OCI-M1 (cell line): Measurements from ENCODE around the gene SLC7A9.
"Not testable (repeated sequence)": the region's sequence is repeated elsewhere in the genome, so short reads cannot be mapped to it uniquely, and the experiment has no call there.

Experiments used
- DNase-seq: peaks from one replicate; lab custom pipeline; 2025; lab: John Stamatoyannopoulos, UW

SLC7A9 gene

GRCh38 chr19:32881766-32882165 is 12.2 kb upstream of the SLC7A9 start:
- DNase-seq: no peak

GRCh38 chr19:32880622-32881021 is 11.1 kb upstream of the SLC7A9 start:
- no peak for DNase-seq

DNA sequence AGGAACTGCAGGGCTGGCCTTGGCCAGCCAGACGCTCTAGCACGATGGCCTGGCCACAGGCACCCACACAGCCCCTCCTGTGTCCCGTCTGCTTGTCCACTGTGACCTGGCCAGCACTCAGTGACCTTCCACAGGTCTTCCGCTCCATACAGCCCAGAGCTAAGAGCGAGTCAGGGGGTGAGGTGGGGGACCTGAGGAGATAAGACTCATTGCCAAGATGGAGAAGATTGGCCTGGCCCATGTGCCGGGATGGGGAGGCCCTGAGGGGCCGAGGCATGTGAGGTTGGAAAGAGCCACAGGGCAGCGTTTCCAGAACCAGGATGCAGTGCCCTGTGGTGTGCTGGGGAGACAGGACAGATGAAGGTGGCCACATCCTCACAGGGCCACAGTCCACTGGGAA is 10.2 kb upstream of the SLC7A9 start:
- DNase-seq: no peak

DNA sequence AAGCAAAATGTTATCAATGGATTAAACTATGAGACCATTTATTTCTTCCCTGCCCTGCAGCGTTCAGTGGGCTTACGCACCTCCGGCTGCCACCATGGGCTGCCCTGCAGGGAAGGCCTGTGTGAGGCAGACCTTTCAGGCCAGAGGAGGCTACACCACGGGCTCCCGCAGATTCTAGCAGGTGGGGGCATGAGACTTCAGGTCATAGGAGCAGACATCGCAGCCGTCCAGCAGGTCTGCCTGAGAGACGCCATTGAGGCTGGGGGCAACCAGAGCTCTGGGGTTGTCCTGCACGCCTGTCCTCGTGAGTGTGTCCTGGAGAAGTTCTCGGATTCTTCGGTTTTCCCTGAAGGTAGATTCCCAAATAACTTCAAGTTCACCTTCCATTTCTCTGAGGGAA is 9.4 kb upstream of the SLC7A9 start:
- no peak for DNase-seq

GRCh38 chr19:32877977-32878745 is 8.6 kb upstream of the SLC7A9 start:
- DNase-seq: no peak

DNA sequence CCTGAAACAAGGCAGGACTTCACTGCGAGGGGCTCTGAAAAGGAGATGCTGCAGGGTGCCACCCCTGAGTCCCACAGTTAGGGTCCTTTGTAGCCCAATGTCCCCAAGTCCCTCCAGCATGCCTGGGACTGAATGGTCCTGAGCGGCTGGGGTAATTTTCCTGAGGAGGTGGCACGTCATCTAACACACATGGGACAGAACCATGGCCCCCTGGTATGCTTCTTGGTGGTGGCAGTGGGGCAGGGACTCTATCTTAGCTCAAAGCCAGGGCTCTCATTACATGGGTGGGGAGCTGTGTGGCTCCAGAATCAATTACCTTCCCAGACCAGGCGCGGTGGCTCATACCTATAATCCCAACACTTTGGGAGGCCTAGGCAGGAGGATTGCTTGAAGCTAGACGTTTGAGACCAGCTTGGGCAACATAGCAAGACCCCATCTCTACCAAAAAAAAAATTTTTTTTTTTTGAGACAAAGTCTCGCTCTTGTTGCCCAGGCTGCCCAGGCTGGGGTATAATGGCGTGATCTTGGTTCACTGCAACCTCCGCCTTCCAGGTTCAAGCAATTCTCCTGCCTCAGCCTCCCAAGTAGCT is 7.9 kb upstream of the SLC7A9 start:
- DNase-seq: no peak

DNA sequence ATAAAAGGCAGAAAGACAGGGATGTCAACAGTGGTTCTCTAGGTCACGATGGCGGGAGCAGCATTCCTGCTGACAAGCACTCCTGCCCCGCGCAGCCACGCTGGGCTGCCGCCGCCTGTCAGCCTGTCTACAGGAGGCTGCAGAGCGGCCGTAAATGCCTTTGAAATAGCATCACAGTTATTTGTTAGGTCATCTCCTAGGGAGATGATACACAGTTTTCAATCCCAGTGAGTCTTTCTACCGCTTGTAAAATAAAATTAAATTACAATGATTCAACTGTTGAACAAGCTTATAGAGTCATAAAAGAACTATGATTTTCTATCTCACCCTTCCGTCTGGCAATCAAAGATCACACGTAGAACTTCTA is 7.3 kb upstream of the SLC7A9 start:
- DNase-seq: no peak

DNA sequence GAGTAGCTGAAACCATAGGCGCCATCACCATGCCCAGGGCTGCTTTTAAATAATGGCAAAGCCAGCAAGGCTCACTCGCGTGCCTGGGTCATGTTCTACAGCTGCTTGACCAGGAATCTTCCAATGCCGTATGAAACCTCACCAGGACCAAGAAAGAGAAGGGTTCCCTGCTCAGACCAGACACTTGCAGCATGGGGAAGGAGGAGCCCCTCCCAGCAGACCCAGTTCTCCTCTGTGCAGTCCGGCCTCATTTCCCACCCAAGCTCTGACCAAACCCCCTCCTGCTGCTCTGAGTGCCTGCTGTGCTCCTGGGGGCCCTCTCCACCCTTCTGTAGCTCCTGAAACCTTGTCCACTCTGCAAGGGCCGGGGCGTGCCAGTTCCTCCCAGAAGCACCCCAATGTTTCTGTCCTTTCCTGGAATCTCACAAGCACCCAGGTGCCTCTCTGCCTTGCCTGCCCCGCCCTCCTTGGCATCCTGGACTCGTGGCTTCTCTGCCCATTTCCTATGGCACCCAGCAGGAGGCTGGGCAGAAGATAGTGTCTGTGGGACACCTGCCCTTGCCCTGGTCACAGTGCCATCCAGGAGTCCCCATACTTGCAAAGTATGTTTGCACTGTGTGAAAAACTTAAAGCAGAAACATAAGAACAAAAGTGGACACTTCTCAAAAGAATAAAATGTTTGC is 6.8 kb upstream of the SLC7A9 start:
- DNase-seq: no peak

- DNase-seq: no peak
These were observed 5.9 kb upstream of the SLC7A9 start for GRCh38 chr19:32875428-32875827.

- no peak for DNase-seq
These were observed 5.0 kb upstream of the SLC7A9 start for GRCh38 chr19:32874605-32875004.

DNA sequence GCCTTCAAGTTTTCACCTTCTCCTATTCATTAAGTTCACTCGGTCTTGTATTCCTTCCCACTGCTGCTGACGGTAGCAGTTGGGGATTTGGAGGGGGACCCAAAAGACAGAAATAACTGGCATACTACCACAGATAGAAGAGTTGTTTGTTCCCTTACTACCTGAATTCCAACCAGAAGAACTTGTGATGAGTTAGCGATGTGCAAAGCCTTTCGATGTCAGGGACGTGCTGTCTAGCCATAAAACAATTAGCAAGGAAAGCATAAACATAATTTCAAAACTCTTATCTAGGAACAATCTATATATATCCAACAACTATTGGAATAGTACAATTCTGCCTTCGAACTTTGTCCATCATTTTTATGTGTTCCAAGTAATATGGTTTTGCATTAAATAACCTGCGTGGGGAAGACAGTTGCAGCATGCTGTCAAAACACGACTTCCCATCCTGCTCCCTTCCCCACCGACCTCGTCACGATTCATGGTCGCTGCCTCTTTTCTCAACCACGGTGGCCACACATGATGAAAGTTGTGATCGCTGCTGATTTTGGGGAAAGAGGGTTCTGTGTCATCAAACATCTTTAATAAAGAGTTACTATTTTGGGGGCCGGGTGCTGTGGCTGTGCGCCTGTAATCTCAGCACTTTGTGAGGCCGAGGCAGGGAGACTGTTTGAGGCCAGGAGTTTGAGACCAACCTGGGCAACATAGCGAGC is 3.8 kb upstream of the SLC7A9 start:
- DNase-seq: no peak

GRCh38 chr19:32872391-32872790 is 2.8 kb upstream of the SLC7A9 start:
- DNase-seq: no peak

DNA sequence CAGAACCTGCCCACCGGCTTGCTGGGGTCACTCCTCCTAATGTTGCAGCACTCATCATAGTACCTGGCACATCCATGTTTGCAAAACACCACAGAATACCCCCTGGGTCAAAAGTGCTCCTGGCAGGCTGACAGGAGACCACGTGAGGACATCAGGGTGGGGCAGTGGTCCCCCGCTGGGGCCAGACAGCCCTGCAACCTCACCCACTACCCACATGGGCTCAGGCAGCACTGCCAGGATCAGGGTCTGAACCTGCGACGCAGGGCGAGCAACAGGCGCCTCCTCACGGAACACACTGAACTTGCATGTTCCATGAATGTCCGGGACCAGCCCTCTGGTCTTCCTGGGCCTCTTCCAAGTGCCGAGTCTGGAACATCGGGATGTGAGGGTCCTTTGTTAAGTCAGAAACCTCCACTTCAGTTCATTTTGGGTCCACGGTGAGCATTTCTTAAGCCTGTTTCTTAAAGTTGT is 1.4 kb upstream of the SLC7A9 start:
- DNase-seq: no peak

DNA sequence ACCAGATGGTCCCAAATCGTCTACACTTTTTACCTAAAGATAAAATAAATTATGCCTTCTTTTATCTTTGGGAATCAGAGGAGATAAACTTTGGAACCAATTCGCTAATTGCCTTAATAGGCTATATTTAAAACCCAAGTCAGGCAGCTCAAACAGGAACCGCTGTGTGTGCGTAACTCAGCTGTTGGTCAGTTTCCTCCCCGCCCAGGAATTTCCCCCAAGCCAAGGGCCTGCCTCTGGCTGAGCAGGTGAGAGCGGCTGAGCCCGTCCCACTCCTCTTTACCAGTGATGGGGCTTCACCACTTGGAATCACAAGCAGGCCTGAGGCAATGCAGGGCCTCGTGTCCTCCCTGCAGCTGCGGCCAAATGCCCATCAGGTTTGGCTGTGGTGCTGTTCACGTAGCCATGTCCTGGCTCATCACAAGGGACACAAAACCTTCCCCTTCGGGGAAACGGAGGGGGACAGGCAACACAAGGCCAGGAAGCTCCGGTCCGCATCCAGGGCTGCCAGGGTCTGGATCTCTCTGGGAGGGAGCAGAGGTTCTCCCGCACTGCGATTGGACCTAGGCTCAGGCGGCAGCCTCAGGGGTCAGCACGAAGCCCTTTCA is 503 bp upstream of the SLC7A9 start:
- no peak for DNase-seq

DNA sequence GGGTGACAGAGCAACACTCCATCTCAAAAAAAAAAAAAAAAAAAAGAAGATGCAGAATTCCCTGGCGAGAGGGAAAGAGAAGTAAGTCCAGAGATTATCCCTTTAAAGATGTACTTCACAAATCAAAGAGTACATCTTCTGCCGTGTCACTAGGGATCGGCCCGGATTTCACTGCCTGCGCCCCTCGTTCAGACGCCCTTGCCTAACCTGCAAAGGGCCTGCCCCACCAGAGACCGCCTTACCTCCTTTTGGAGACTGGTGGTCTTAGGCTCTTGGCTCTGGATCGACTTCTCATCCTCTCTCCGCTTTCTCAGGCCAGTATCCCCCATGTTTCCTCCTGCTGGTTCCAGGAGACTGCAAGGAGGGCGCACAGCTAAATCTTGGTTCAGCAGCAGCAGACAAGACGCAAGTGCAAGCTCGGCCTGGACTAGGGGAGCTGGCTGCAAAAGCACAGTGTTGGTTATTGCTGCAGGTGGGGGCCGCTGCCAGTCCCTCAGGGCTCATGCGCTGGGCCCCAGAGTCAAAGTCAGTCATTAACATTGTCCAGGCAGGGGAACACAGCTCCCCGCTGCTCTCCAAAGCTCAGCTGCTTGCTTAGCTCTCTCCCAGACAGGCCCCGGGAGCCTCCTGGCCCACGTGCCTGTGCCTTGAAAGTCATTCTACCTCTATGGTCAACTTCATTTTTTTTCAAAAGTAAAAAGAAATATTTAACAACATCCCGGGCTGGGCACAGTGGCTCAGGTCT is 1.2 kb downstream of the SLC7A9 start:
- DNase-seq: no peak

DNA sequence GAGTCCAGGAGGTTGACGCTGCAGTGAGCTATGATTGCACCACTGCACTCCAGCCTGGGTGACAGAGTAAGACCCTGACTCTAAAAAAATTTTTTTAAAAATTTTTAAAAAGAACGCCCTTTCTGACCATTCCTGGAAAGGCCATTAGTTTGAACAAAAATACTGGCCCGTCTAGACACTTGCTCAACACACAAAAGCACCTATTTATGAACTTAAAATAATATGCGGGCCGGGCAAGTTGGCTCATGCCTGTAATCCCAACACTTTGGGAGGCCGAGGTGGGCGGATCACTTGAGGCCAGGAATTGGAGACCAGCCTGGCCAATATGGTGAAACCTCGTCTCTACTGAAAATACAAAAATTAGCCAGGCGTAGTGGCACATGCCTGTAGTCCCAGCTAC is 2.1 kb downstream of the SLC7A9 start:
- not testable (repeated sequence) for DNase-seq

GRCh38 chr19:32866564-32867265 is 2.9 kb downstream of the SLC7A9 start:
- no peak for DNase-seq

DNA sequence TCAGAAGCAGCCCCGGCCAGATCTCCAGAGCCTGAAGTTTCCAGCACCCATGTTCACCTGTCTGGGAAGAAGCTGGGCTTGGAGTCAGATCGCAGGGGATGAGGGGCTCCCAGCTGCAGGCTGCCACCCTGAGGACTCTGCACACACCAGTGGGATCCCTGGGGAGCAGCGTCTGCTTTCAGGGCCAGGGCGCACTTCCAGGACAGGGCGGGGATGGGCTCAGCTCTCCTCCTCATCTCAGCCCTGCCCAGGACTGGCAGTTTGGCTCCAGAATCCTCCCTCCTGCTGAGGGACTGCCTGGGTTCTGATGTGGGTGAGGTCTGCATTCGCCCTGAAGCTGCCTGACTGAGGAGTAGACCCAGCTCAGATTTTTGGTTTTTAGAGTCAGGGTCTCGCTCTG is 3.5 kb downstream of the SLC7A9 start:
- DNase-seq: no peak

- no peak for DNase-seq
These were observed 4.2 kb downstream of the SLC7A9 start for GRCh38 chr19:32865326-32865725.

- DNase-seq: no peak
These were observed 5.1 kb downstream of the SLC7A9 start for GRCh38 chr19:32864318-32865007.
